H1 (cell line): ENCODE data around the gene PRMT2. TPM values are rescaled to one million over a fixed set of nuclear protein-coding genes. Genes with fewer than 3 reads are reported as not detected.

ENCODE experiments used
- BRCA1 ChIP-seq: IDR thresholded peaks from 2 replicates; pipeline ENCODE4 v1.6.1; 2012; ENCODE audit warnings: low read depth, low read length, improper control_type of control experiment
- CBX8 ChIP-seq: fragments of 300-800, 300-1000 bp; sonication (generic); IDR thresholded peaks from 2 replicates; pipeline ENCODE4 v1.7.1; 2016; ENCODE audit warnings: low read depth, low read length, borderline replicate concordance
- CTBP2 ChIP-seq: IDR thresholded peaks from 2 replicates; pipeline ENCODE4 v1.7.0; 2011; ENCODE audit warnings: borderline replicate concordance, mild to moderate bottlenecking, moderate library complexity, mixed read lengths, low read length; ENCODE audit not compliant: insufficient read depth, insufficient read length
- GTF2F1 ChIP-seq: IDR thresholded peaks from 2 replicates; pipeline ENCODE4 v1.6.1; 2012; ENCODE audit warnings: low read depth, low read length, improper control_type of control experiment, borderline replicate concordance
- POU5F1 ChIP-seq: IDR thresholded peaks from 2 replicates; pipeline ENCODE4 v1.6.1; 2011; ENCODE audit warnings: low read depth, mild to moderate bottlenecking, low read length, moderate library complexity
- SP4 ChIP-seq: IDR thresholded peaks from 2 replicates; pipeline ENCODE4 v1.6.1; 2012; ENCODE audit warnings: low read length, inconsistent platforms
- SUZ12 ChIP-seq: fragments of 200-600 bp; sonication (generic); IDR thresholded peaks from 2 replicates; pipeline ENCODE4 v1.6.1; 2012; ENCODE audit warnings: mild to moderate bottlenecking, inconsistent platforms, low read length, moderate library complexity, mixed read lengths
- polyA plus RNA-seq, 7 experiments: library from polyadenylated mRNA; depleted of rRNA in 3 of 7; stranded (reverse) in 5 of 7; unstranded in 2 of 7; fragments of >200 nt in 5 of 7; fragments of 200-250 nt in 2 of 7; gene quantifications; 1 replicate in 5 of 7; 2 replicates in 1 of 7; 4 replicates in 1 of 7; pipeline versions ENCODE4 v1.2.1 to v1.2.3, GENCODE V29; 2011 to 2013; ENCODE audit warnings: missing spikeins in 2 of 7, mixed read lengths in 2 of 7
- total RNA-seq: library from RNA; stranded (reverse); fragmentation: NEBNext Ultra II Directional; extraction: Animal tissue kit (Norgen Biotek cat#: 25700); gene quantifications from 2 replicates; pipeline ENCODE4 v1.2.1, GENCODE V29; 2021

PRMT2 gene
- total and polyA plus RNA-seq, 2 of the 8 experiments (the other 6 are each of a cell fraction or from before 2014, with no cell fraction given), result 45.8 to 59.2 TPM

- TF ChIP-seq BRCA1, result no peak
- TF ChIP-seq SUZ12, result no peak
- TF ChIP-seq CBX8, result no peak
- no peak for TF ChIP-seq SP4
- TF ChIP-seq POU5F1, result no peak
- TF ChIP-seq GTF2F1, result no peak
- TF ChIP-seq CTBP2, result no peak
- TF ChIP-seq, all 59 proteins: peak for 0
These were observed 8.4 kb upstream of the PRMT2 start (continued) for GRCh38 chr21:46626975-46627501.
